Sigmoid colon (tissue), 4 donors: ENCODE results near the gene CNTNAP5.

Experiments
- CTCF ChIP-seq, 4 experiments: fragments of 450-650 bp in 3 of 4; fragments of 200-600 bp in 1 of 4; IDR thresholded peaks; one replicate each; pipeline ENCODE4 v1.5.1; 2016 to 2019; ENCODE audit warnings: antibody characterized with exemption in 4 of 4, mild to moderate bottlenecking in 3 of 4, moderate library complexity in 2 of 4
- POLR2A ChIP-seq, 2 donors: fragments of 450-650 bp; IDR thresholded peaks; one replicate each; pipeline ENCODE4 v1.6.1; 2016; ENCODE audit warnings: antibody characterized with exemption in 2 of 2, mild to moderate bottlenecking in 2 of 2, moderate library complexity in 2 of 2
- POLR2AphosphoS5 ChIP-seq, 4 donors: sonication (generic); formaldehyde crosslinking; IDR thresholded peaks; one replicate each; pipeline ENCODE4 v1.6.1; 2017; ENCODE audit warnings: antibody characterized with exemption in 4 of 4

- no peak for TF ChIP-seq CTCF (IDR thresholded peaks at IDR 0.05)
- no peak for TF ChIP-seq POLR2A (IDR thresholded peaks at IDR 0.05)
- TF ChIP-seq POLR2AphosphoS5 (IDR thresholded peaks at IDR 0.05), result no peak
Observed at GRCh38 chr2:124296470-124296869, 271.4 kb downstream of the CNTNAP5 start.
